Vagina (tissue), 2 donors: Measurements from ENCODE around the gene EIF3D.

Experiments used
- POLR2A ChIP-seq, 2 donors: fragments of 450-650 bp; IDR thresholded peaks; one replicate each; pipeline ENCODE4 v1.6.1; 2017; ENCODE audit warnings: antibody characterized with exemption in 2 of 2, mild to moderate bottlenecking in 2 of 2, moderate library complexity in 2 of 2
- POLR2AphosphoS5 ChIP-seq, 2 donors: sonication (generic); formaldehyde crosslinking; IDR thresholded peaks; one replicate each; pipeline ENCODE4 v1.9.0; 2017; ENCODE audit warnings: antibody characterized with exemption in 2 of 2, mild to moderate bottlenecking in 2 of 2, low read depth in 1 of 2; ENCODE audit not compliant: insufficient read depth in 1 of 2
- TF ChIP-seq, protein P1 (sequence below), 3 experiments: fragments of 450-650 bp in 2 of 3; fragments of 200-600 bp in 1 of 3; sonication (generic) in 1 of 3; IDR thresholded peaks; one replicate each; pipeline ENCODE4 v1.5.1; 2017 to 2019; ENCODE audit warnings: antibody characterized with exemption in 3 of 3, mild to moderate bottlenecking in 2 of 3, moderate library complexity in 2 of 3

DNA sequence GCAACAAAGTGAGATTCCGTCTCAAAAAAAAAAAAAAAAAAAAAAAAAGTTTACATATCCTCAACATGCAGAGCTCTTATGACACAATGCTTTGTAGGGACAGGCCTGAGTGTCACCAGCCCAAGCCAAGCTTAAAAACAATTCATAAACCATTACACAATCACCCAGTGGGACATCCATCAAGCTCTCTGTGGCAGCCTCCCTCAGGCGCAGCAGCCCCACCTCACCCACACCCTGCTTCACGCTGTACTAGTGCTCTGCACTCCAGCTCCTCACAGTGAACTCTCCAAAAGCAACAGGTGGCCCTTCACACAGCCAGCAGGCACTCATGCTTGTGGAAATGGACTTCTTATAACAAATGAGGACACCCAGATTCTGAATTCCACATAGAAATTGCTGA is 18.6 kb downstream of the EIF3D start:
- TF ChIP-seq, protein P1, sequence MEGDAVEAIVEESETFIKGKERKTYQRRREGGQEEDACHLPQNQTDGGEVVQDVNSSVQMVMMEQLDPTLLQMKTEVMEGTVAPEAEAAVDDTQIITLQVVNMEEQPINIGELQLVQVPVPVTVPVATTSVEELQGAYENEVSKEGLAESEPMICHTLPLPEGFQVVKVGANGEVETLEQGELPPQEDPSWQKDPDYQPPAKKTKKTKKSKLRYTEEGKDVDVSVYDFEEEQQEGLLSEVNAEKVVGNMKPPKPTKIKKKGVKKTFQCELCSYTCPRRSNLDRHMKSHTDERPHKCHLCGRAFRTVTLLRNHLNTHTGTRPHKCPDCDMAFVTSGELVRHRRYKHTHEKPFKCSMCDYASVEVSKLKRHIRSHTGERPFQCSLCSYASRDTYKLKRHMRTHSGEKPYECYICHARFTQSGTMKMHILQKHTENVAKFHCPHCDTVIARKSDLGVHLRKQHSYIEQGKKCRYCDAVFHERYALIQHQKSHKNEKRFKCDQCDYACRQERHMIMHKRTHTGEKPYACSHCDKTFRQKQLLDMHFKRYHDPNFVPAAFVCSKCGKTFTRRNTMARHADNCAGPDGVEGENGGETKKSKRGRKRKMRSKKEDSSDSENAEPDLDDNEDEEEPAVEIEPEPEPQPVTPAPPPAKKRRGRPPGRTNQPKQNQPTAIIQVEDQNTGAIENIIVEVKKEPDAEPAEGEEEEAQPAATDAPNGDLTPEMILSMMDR (IDR thresholded peaks at IDR 0.05), result no peak
- TF ChIP-seq POLR2A (IDR thresholded peaks at IDR 0.05) (no peak), POLR2AphosphoS5 (IDR thresholded peaks at IDR 0.05; ENCODE audit: insufficient read depth in 1 of 2, low read depth in 1 of 2) (peak; percentile 11 to 45)
